Fibroblast of peridontal ligament (primary cell): Measurements from ENCODE around the gene OR2AT4.
"Not testable (repeated sequence)": the region's sequence is repeated elsewhere in the genome, so short reads cannot be mapped to it uniquely, and the experiment has no call there.

Experiments used
- DNase-seq: peaks from one replicate; pipeline ENCODE4 v3.0.0-alpha.2; 2010; ENCODE audit errors: extremely low read depth

OR2AT4 gene

GRCh38 chr11:75103380-75104026 is 6.8 kb upstream of the OR2AT4 start:
- DNase-seq: peak; percentile 74

GRCh38 chr11:75101424-75102128 is 4.9 kb upstream of the OR2AT4 start:
- DNase-seq: no peak

GRCh38 chr11:75100314-75100713 is 3.6 kb upstream of the OR2AT4 start:
- DNase-seq: peak; percentile 36

GRCh38 chr11:75099635-75100034 is 3.0 kb upstream of the OR2AT4 start:
- no peak for DNase-seq

GRCh38 chr11:75098835-75099439 is 2.3 kb upstream of the OR2AT4 start:
- DNase-seq: not testable (repeated sequence)

- DNase-seq: not testable (repeated sequence)
Observed at GRCh38 chr11:75098181-75098580, 1.5 kb upstream of the OR2AT4 start.

GRCh38 chr11:75097173-75097557 is 489 bp upstream of the OR2AT4 start:
- DNase-seq: no peak

- not testable (repeated sequence) for DNase-seq
Observed at GRCh38 chr11:75094382-75094781, 2.3 kb downstream of the OR2AT4 start.

GRCh38 chr11:75090671-75091177 is 6.0 kb downstream of the OR2AT4 start:
- no peak for DNase-seq

- DNase-seq: no peak
Observed at GRCh38 chr11:75087319-75088305, 9.1 kb downstream of the OR2AT4 start.

GRCh38 chr11:75084883-75085282 is 11.8 kb downstream of the OR2AT4 start:
- no peak for DNase-seq

GRCh38 chr11:75083217-75083605 is 13.5 kb downstream of the OR2AT4 start:
- no peak for DNase-seq

GRCh38 chr11:75082601-75083216 is 14.0 kb downstream of the OR2AT4 start:
- DNase-seq: no peak

GRCh38 chr11:75079546-75079945 is 17.1 kb downstream of the OR2AT4 start:
- DNase-seq: no peak

- DNase-seq: no peak
Observed at GRCh38 chr11:75078233-75078632, 18.4 kb downstream of the OR2AT4 start.

- no peak for DNase-seq
Observed at GRCh38 chr11:75077316-75077715, 19.4 kb downstream of the OR2AT4 start.

- no peak for DNase-seq
Observed at GRCh38 chr11:75076671-75077070, 20.0 kb downstream of the OR2AT4 start.

- no peak for DNase-seq
Observed at GRCh38 chr11:75073459-75074190, 23.1 kb downstream of the OR2AT4 start.

GRCh38 chr11:75072582-75072981 is 24.1 kb downstream of the OR2AT4 start:
- no peak for DNase-seq

- no peak for DNase-seq
Observed at GRCh38 chr11:75069473-75069872, 27.2 kb downstream of the OR2AT4 start.

- DNase-seq: no peak
Observed at GRCh38 chr11:75068993-75069392, 27.7 kb downstream of the OR2AT4 start.
